Renal pelvis (tissue), 4 donors: ENCODE measurements around the gene CHST8. TPM values are rescaled to one million over a fixed set of nuclear protein-coding genes. Genes with fewer than 3 reads are reported as not detected.

Experiments used
- DNase-seq: peaks from one replicate; pipeline ENCODE4 v3.0.0-alpha.2; 2013
- polyA plus RNA-seq, 3 donors: library from polyadenylated mRNA; unstranded; fragments of 120-200 nt; gene quantifications; one replicate each; pipeline ENCODE4 v1.2.1, GENCODE V29; 2013; ENCODE audit not compliant: insufficient read length in 3 of 3

The CHST8 gene
- polyA plus RNA-seq, 3 donors = 0.40 to 0.52 (median 0.41) TPM

- DNase-seq = no peak
Observed at GRCh38 chr19:33714149-33714548, 92.4 kb downstream of the CHST8 start.

DNA sequence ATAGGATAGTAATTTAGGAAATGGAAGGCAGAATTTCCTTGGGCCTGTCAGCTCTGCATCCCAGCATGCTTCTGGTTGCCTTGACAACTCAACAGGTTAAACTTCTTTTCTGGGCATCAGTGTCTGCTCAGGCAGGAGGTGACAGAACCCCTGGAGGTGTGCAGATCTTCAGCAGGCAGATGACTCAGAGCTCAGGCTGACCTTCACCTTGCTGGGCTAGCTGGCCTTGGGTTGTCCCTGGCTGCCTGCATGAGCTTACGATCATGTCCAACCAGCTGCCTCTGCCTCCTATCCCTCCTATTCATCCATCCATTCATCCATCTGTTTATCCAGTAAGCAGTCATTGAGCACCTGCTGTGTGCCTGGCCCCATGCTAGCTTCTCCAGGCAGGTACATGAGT is 93.7 kb downstream of the CHST8 start:
- DNase-seq = no peak

DNA sequence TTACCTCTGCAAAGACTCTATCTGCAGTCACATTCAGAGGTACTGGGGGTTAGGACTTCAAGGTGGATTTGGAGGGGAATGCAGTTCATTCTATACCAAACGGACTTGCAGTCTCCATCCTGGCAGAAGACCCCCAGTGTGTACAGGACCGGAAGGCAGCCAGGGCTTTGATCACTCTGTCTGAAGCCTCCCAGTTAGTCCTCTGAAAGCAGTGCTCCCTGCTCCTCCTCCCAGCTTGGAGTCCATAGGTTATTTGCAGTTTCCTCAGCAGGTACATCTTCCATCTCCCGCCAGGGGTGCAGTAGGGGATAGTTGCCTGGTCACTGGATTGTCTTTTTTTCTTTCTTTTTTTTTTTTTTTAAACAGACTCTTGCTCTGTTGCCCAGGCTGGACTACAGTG is 96.1 kb downstream of the CHST8 start:
- DNase-seq = no peak

- no peak for DNase-seq
Observed at GRCh38 chr19:33718651-33719254, 97.0 kb downstream of the CHST8 start.

DNA sequence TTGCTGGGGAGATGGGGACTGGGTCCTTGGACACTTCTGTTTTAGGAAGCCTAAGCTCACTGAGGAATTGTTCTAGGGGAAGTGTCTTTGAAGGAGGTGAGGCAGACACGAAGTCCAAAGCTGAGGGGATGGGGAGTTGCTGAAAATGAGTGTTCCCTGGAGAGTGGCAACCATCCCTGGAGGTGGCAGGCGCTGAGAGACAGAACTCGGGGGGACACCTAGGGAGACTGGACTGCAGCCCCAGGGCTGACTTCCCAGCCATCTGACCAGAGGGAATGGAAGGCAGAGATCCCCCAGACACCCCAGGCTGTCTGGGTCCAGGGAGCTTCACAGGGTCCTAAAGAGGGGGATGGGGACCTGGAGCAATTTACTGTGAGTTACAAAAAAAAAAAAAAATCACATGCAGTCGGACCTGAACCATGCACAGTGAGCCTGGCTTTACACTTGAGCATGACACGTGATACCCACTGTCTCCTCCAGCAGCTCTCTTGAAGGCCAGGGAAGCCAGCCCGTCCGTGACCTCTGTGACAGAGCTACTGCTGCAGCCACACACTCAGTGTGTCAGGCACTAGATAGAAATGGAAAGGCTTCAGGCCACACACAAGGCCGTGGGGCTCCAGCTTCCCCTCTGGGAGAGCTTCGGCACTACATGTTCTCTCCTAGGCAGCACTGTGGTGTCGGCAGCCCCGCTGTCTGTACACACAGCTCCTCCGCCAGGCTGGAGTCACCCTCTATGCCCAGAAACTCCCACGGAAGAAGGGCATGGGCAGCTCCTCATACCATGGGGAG is 97.8 kb downstream of the CHST8 start:
- DNase-seq = no peak

GRCh38 chr19:33720155-33720493 is 98.4 kb downstream of the CHST8 start:
- no peak for DNase-seq

- DNase-seq = no peak
Observed at GRCh38 chr19:33720691-33721682, 99.2 kb downstream of the CHST8 start.

DNA sequence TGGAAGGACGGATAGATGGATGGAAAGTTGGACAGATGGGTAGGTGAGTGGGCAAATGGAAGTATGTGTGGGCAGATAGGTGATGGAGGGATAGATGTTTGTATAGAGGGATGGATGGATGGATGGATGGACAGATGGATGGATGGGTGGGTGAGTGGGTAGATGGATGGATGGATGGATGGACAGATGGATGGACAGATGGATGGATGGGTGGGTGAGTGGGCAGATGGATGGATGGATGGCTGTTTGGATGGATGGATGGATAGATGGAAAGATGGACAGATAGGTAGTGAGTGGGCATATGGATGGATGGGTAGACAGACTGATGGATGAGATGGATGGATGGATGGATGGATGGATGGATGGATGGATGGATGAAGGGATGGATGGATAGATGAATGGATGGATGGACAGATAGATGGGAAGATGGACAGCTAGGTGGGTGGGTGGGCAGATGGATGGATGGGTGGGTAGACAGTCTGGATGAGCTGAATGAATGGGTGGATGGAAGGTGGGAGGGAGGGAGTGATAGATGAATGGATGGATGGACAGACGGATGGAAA is 100.1 kb downstream of the CHST8 start:
- no peak for DNase-seq

GRCh38 chr19:33722456-33723239 is 100.9 kb downstream of the CHST8 start:
- no peak for DNase-seq

GRCh38 chr19:33723512-33723911 is 101.8 kb downstream of the CHST8 start:
- no peak for DNase-seq

GRCh38 chr19:33724021-33724720 is 102.4 kb downstream of the CHST8 start:
- DNase-seq = no peak

GRCh38 chr19:33724721-33725060 is 102.9 kb downstream of the CHST8 start:
- no peak for DNase-seq

GRCh38 chr19:33725567-33725966 is 103.8 kb downstream of the CHST8 start:
- no peak for DNase-seq

- DNase-seq = no peak
Observed at GRCh38 chr19:33726756-33727155, 105.0 kb downstream of the CHST8 start.

DNA sequence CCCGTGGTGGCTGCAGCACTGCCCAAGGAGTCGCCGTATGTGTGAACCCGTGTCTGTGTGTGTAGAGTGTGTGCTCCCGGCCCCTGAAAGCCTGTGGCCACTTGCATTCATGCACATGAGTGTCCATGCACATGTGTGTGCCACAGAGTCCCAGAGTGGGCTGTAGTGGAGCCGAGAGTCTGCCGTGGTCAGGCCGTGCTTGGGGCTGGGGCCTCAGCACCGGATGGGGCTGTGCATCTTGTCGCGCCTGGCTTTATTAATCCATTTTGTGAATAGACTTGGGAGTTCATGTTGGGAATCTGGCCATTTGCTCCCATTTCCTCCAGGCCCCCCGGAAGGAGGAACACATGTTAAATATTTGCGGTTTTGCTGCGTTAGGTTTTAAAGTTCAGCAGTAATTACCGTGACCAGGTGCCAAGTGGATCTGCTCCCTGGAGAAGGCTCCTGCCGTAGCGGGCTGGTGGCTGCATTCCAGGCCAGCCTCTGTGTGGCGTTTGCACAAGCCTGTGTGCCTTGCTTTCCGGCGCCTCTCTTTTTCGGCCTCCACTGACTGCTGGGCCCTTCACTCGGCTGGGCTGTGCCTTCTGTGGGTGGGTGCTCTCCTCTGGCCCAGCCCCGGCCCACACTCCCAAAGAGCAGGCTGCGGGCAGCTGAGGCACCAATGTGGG is 105.7 kb downstream of the CHST8 start:
- no peak for DNase-seq

GRCh38 chr19:33728141-33728540 is 106.4 kb downstream of the CHST8 start:
- no peak for DNase-seq

- DNase-seq = no peak
Observed at GRCh38 chr19:33730858-33731607, 109.3 kb downstream of the CHST8 start.

DNA sequence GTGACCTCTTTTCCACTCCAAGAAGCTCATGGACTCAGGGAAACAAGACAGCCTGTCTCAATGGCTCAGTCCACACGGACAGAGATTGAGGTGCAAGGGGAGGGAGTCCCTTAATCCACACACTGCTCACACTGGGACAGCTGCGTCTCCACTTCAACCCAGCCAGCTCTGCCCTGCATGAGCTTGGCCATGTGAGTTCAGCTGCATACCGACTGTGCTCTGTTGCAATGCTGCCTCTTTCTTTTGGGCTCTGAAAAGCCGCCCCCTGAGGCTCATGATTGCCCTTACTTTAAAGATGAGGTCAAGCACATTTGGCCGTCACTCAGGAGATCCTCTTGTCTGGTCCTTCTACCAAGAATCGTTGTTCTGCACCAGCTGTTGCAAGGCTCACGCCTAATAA is 110.1 kb downstream of the CHST8 start:
- DNase-seq = no peak

- no peak for DNase-seq
Observed at GRCh38 chr19:33734913-33735312, 113.2 kb downstream of the CHST8 start.

GRCh38 chr19:33736158-33736557 is 114.4 kb downstream of the CHST8 start:
- no peak for DNase-seq
